DOHH2 (cell line): Measurements from ENCODE around the gene GDF10.

Experiments
- H3F3A ChIP-seq: fragments of 200-600 bp; sonication (generic), shearing (Covaris generic); 2 replicates; pipeline ENCODE4 v1.6.0; 2016; ENCODE audit warnings: antibody characterized with exemption, mild to moderate bottlenecking; ENCODE audit not compliant: control insufficient read depth, insufficient read depth
- H3K27ac ChIP-seq: fragments of 200-600 bp; sonication (generic); 2 replicates; pipeline ENCODE4 v1.5.1; 2014; ENCODE audit warnings: low read depth, mild to moderate bottlenecking, low read length, moderate library complexity
- H3K27me3 ChIP-seq: fragments of 200-600 bp; sonication (generic); 2 replicates; pipeline ENCODE4 v1.6.1; 2014; ENCODE audit warnings: mild to moderate bottlenecking, low read length, mixed read lengths; ENCODE audit not compliant: control insufficient read depth
- H3K36me3 ChIP-seq: fragments of 200-600 bp; sonication (generic); 2 replicates; pipeline ENCODE4 v1.6.1; 2014; ENCODE audit warnings: mild to moderate bottlenecking, low read length, moderate library complexity, mixed read lengths; ENCODE audit not compliant: control insufficient read depth
- H3K4me1 ChIP-seq: fragments of 200-600 bp; sonication (generic); 2 replicates; pipeline ENCODE4 v1.6.1; 2014; ENCODE audit warnings: mild to moderate bottlenecking, low read length, mixed read lengths; ENCODE audit not compliant: control insufficient read depth
- H3K4me2 ChIP-seq: fragments of 200-600 bp; sonication (generic); 2 replicates; pipeline ENCODE4 v1.6.0; 2014; ENCODE audit warnings: mild to moderate bottlenecking, low read length, moderate library complexity
- H3K4me3 ChIP-seq: fragments of 200-600 bp; sonication (generic); 2 replicates; pipeline ENCODE4 v1.5.1; 2014; ENCODE audit warnings: mild to moderate bottlenecking, low read length, mixed read lengths
- H3K79me2 ChIP-seq: fragments of 200-600 bp; sonication (generic); 2 replicates; pipeline ENCODE4 v1.6.1; 2014; ENCODE audit warnings: mild to moderate bottlenecking, low read length, mixed read lengths; ENCODE audit not compliant: control insufficient read depth
- H3K9me2 ChIP-seq: fragments of 200-600 bp; sonication (generic); replicated peaks from 2 replicates; pipeline ENCODE4 v1.6.1; 2014; ENCODE audit warnings: mild to moderate bottlenecking, low read length, mixed read lengths; ENCODE audit not compliant: control insufficient read depth
- H3K9me3 ChIP-seq: fragments of 200-600 bp; sonication (generic); 2 replicates; pipeline ENCODE4 v1.6.1; 2014; ENCODE audit warnings: antibody characterized with exemption, low read length, mixed read lengths; ENCODE audit not compliant: control insufficient read depth, insufficient read depth
- H4K20me1 ChIP-seq: fragments of 200-600 bp; sonication (generic); 2 replicates; pipeline ENCODE4 v1.6.0; 2014; ENCODE audit warnings: low read depth, mild to moderate bottlenecking, antibody characterized with exemption, low read length, moderate library complexity; ENCODE audit not compliant: control insufficient read depth, insufficient read depth
- EZH2phosphoT487 ChIP-seq: fragments of 200-600 bp; sonication (generic); IDR thresholded peaks from 2 replicates; pipeline ENCODE4 v1.6.1; 2017; ENCODE audit warnings: borderline replicate concordance, mild to moderate bottlenecking, antibody characterized with exemption, low read length, moderate library complexity, mixed read lengths
- TF ChIP-seq, protein P1 (sequence below): fragments of 200-600 bp; sonication (generic); IDR thresholded peaks from one replicate; pipeline ENCODE4 v1.5.1; 2014; ENCODE audit warnings: antibody characterized with exemption, mild to moderate bottlenecking, low read depth, low read length; ENCODE audit not compliant: poor library complexity, severe bottlenecking

GDF10 gene

DNA sequence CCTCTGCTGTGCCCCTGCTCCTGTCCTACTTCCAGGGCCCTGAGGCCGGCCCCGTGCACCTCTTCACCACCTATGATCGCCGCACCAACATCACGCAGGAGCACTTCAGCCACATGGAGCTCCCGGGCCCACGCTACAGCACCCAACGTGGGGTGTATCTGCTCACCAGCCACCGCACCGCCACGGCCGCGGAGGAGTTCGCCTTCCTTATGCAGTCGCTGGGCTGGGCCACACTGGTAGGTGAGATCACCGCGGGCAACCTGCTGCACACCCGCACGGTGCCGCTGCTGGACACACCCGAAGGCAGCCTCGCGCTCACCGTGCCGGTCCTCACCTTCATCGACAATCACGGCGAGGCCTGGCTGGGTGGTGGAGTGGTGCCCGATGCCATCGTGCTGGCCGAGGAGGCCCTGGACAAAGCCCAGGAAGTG, 50.0 kb downstream of the GDF10 start:
- H3K4me1 ChIP-seq, result no peaks in the 10 kb centered on the region
- no peaks in the 10 kb centered on the region for H3K36me3 ChIP-seq
- no peaks in the 10 kb centered on the region for H3K79me2 ChIP-seq
- H3K4me3 ChIP-seq, result no peak overlapping the region
- no peaks in the 10 kb centered on the region for H4K20me1 ChIP-seq
- no peaks in the 10 kb centered on the region for H3F3A ChIP-seq
- H3K9me3 ChIP-seq, result no peaks in the 10 kb centered on the region
- no peak for TF ChIP-seq EZH2phosphoT487
- TF ChIP-seq, protein P1, sequence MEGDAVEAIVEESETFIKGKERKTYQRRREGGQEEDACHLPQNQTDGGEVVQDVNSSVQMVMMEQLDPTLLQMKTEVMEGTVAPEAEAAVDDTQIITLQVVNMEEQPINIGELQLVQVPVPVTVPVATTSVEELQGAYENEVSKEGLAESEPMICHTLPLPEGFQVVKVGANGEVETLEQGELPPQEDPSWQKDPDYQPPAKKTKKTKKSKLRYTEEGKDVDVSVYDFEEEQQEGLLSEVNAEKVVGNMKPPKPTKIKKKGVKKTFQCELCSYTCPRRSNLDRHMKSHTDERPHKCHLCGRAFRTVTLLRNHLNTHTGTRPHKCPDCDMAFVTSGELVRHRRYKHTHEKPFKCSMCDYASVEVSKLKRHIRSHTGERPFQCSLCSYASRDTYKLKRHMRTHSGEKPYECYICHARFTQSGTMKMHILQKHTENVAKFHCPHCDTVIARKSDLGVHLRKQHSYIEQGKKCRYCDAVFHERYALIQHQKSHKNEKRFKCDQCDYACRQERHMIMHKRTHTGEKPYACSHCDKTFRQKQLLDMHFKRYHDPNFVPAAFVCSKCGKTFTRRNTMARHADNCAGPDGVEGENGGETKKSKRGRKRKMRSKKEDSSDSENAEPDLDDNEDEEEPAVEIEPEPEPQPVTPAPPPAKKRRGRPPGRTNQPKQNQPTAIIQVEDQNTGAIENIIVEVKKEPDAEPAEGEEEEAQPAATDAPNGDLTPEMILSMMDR, result no peak
- H3K27me3 ChIP-seq, result no peaks in the 10 kb centered on the region
- H3K4me2 ChIP-seq, result no peak overlapping the region
- H3K27ac ChIP-seq, result no peak overlapping the region
- no peaks in the 10 kb centered on the region for H3K9me2 ChIP-seq

DNA sequence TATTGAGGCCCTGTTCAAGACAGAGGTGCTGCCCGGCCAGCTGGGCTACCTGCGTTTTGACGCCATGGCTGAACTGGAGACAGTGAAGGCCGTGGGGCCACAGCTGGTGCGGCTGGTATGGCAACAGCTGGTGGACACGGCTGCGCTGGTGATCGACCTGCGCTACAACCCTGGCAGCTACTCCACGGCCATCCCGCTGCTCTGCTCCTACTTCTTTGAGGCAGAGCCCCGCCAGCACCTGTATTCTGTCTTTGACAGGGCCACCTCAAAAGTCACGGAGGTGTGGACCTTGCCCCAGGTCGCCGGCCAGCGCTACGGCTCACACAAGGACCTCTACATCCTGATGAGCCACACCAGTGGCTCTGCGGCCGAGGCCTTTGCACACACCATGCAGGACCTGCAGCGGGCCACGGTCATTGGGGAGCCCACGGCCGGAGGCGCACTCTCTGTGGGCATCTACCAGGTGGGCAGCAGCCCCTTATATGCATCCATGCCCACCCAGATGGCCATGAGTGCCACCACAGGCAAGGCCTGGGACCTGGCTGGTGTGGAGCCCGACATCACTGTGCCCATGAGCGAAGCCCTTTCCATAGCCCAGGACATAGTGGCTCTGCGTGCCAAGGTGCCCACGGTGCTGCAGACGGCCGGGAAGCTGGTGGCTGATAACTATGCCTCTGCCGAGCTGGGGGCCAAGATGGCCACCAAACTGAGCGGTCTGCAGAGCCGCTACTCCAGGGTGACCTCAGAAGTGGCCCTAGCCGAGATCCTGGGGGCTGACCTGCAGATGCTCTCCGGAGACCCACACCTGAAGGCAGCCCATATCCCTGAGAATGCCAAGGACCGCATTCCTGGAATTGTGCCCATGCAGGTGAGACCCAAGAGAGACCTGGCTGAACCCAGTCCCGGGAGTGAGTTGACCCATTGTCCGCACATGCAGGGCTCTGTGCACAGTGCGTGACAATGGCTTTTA, 51.0 kb downstream of the GDF10 start:
- no peaks in the 10 kb centered on the region for H3K4me1 ChIP-seq
- no peak for TF ChIP-seq EZH2phosphoT487
- TF ChIP-seq, protein P1, result no peak
- H3K36me3 ChIP-seq, result no peaks in the 10 kb centered on the region
- H4K20me1 ChIP-seq, result no peaks in the 10 kb centered on the region
- no peak overlapping the region for H3K27ac ChIP-seq
- H3K27me3 ChIP-seq, result no peaks in the 10 kb centered on the region
- H3K4me2 ChIP-seq, result no peak overlapping the region
- no peaks in the 10 kb centered on the region for H3F3A ChIP-seq
- H3K4me3 ChIP-seq, result no peak overlapping the region
- no peaks in the 10 kb centered on the region for H3K9me3 ChIP-seq
- H3K9me2 ChIP-seq, result no peaks in the 10 kb centered on the region
- H3K79me2 ChIP-seq, result no peaks in the 10 kb centered on the region

DNA sequence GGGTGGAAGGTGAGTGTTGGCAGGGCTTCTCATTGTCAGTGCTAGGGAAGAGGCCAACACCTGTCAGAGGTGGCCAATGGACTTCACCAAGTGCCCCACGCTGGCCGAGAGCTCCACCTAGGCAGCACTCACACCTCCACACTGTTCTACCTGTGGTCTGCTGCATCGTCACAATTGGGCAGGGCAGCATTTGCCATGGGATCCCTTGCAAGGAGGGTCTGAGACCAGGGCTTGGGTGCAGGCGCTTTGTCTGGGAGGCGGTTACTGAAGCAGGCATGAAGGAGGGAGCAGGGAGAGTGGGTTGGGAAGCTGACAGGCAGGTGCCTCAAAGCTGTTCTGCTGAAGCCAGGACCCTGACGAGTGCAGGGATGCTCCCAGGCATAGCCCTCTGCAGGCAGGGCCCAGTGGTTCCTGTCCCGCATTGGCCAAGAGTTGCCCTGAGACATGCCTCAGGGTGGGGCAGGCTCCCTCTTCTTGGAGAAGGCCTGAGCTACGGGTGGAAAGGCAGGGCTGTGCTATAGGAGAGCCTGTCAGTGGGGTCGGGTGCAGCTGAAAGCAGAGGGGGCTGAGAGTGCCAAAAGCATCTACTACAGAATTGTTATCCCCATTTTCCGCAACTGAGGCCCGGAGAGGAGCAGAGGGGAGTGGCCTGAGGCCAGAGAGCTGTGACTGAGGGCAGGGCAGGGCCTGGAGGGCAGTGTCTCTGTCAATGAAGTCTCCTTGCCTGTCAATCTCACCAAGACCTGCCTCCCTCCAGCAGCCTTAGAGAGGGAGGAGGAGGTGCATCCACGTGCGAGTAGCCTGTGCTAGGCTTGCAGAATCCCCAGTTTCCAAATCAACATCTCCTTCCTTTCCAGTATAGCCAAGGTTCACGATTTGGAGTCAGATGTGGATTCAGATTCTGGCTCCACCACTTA, 52.2 kb downstream of the GDF10 start:
- Histone ChIP-seq H3K4me3 (no peak overlapping the region), H3K27me3 (no peaks in the 10 kb centered on the region), H3F3A (no peaks in the 10 kb centered on the region), H3K4me1 (no peaks in the 10 kb centered on the region), H3K4me2 (no peak overlapping the region), H3K36me3 (no peaks in the 10 kb centered on the region), H4K20me1 (no peaks in the 10 kb centered on the region), H3K9me2 (no peaks in the 10 kb centered on the region), H3K79me2 (no peaks in the 10 kb centered on the region), H3K9me3 (no peaks in the 10 kb centered on the region), H3K27ac (no peak overlapping the region)
- TF ChIP-seq EZH2phosphoT487, result no peak
- TF ChIP-seq, protein P1, result no peak
